NCI-H1930 (cell line): ENCODE measurements around the gene MRPL51.
"Not testable (repeated sequence)": the region's sequence is repeated elsewhere in the genome, so short reads cannot be mapped to it uniquely, and the experiment has no call there.

Experiments
- DNase-seq, 2 experiments: peaks; one replicate each; lab custom pipeline; 2025; lab: John Stamatoyannopoulos, UW

MRPL51 gene

DNA sequence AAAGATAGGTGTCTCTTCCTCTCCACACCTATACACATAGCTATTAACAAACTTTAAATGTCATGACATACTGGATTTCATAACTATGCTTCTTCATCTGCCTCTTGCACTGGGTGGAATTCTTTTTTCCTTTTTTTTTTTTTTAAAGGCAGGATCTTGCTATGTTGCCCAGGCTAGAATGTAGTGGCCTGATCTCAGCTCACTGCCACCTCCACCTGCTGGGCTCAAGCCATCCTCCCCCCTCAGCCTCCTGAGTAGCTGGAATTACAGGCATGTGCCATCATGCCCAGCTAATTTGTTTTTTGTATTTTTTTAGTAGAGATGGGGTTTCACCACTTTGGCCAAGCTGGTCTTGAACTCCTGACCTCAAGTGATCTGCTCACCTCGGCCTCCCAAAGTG lies 4.8 kb downstream of the MRPL51 start:
- DNase-seq: no peak

GRCh38 chr12:6478416-6478815 lies 14.6 kb downstream of the MRPL51 start:
- DNase-seq: no peak

DNA sequence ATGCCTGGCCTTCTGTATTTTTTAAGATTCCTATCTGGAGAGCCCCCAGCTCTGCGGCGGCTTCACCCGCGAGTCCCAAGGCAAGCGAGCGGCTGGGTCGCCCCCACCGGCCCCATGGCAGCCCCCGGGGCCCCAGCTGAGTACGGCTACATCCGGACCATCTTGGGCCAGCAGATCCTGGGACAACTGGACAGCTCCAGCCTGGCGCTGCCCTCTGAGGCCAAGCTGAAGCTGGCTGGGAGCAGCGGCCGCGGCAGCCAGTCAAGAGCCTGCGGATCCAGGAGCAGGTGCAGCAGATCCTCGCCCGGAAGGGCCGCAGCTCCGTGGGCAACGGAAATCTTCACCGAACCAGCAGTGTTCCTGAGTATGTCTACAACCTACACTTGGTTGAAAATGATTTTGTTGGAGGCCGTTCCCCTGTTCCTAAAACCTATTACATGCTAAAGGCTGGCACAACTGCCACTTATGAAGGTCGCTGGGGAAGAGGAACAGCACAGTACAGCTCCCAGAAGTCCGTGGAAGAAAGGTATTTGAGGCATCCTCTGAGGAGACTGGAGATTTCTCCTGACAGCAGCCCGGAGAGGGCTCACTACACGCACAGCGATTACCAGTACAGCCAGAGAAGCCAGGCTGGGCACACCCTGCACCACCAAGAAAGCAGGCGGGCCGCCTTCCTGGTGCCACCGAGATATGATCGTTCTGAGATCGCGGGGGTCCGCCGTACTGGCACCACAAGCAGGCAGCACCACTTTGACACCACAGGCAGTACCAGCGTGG lies 15.3 kb downstream of the MRPL51 start:
- not testable (repeated sequence) for DNase-seq

GRCh38 chr12:6476489-6476888 lies 16.6 kb downstream of the MRPL51 start:
- DNase-seq: no peak

DNA sequence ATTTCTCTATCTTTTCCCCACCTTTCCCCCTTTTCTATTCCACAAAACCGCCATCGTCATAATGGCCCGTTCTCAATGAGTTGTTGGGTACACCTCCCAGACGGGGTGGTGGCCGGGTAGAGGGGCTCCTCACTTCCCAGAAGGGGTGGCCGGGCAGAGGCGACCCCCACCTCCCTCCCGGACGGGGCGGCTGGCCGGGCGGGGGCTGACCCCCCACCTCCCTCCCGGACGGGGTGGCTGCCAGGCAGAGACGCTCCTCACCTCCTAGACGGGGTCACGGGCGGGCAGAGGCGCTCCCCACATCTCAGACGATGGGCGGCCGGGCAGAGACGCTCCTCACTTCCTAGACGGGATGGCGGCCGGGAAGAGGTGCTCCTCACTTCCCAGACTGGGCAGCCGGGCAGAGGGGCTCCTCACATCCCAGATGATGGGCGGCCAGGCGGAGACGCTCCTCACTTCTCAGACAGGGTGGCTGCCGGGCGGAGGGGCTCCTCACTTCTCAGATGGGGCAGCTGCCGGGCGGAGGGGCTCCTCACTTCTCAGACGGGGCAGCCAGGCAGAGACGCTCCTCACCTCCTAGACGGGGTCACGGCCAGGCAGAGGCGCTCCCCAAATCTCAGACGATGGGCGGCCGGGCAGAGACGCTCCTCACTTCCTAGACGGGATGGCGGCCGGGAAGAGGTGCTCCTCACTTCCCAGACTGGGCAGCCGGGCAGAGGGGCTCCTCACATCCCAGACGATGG lies 17.7 kb downstream of the MRPL51 start:
- DNase-seq: not testable (repeated sequence)

DNA sequence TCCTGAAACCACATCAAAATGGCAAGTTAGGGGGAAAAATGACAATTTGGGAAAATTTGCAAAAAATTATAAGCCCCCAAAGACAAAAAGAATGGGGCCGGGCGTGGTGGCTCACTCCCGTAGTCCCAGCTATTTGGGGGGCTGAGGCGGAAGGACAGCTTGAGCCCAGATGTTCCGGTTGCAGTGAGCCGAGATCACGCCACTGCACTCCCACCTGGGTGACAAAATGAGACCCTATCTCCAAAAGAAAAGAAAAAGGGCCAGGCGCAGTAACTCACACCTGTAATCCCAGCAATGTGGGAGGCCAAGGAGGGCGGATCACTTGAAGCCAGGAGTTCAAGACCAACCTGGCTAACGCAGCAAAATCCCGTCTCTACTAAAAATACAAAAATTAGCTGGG lies 20.6 kb downstream of the MRPL51 start:
- DNase-seq: no peak

DNA sequence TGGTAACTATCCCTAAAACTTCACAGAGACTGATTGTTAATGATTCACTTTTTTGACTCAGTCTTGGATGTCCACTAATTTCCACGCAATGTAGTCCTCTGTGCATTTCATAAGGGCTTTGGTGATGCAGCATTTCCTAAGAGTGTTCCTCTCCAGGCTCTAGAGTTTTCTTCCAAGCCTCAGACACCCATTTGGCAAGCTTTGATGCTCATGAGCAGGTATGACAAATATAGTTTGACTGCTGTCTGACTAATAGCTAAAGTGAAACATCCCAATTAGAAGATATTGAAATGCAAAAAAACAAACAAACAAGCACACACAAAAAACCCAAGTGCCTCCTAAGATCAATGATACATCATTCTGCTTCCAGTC lies 21.1 kb downstream of the MRPL51 start:
- no peak for DNase-seq

DNA sequence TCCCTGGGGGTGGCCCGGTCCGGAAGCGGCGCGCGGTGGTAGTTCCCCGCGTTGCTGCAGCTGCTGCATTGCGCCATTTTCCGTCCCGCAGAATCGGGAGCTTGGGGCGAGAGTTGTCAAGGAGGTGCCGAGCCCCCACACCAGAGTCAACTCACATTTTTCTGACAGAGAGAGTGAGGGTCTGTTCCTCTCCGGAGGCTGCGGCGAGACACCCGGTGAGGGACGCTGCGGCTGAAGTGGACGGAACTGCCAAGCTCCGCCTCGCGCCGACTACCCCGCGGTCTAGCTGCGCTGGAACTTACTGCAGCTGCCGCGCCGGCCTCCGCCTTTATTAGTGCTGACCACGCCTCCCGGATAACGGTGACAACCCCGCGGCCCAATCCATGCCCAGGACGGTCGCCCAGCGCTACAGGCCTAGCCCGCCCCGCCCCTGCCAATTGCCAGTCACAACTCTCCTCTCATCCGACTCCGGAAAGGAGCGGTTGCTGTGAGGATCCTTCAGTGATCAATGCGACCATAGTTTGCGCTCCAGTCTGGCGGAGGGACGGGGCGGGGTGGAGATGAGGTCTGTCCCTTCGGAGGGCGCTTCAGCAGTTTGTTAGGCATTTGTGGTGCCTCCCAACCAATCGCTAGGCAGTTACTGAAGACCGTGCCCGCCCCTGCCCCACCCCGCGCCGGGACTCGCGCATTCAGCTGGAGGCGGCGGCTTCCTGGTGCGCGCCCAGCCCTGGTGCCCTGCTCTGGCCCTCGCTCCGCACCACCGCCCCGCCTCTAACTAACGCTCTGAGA lies 22.5 kb downstream of the MRPL51 start, which contains the start of gene VAMP1:
TSS of gene VAMP1 (minus strand) at position 303 of the 789 bp plus-strand sequence. CDS start at position 157, 146 bp downstream.
- peak; percentile 97 to 98 for DNase-seq

DNA sequence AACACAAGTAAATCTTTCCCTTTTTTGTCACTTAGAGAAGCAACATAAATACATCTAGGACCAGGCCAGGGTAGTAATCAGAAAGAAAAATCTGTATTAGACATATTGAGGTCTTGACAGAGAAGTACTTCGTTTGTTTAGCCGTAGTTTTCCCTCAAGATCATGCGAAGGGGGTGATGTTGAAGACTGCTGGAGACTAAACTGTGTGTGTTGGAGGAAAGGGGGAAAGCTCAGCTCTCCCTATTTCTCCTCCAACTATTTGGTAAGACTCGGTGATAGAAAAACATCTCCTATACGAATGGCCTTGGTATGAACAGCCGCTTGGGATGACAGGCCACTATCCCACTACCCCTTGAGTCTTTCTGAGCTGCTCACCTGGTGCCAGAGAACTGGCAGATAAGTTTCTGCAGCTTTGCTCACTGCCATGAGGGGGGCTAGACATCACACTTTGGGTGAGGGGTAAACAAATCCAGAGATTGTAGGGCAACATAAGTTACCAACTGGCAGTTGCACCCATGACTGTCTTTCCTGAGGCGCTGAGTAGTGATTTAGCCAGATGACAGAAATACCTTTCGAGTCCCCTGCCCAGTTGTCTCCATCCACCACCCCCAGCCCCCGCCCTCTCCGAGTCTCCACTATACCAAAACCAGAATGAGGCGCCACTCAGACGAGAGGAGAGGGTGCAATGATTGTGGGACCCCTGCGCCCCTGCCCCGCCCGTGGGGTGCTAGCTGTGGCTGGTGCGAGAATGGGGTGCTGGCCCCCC lies 23.3 kb downstream of the MRPL51 start:
- DNase-seq: no peak

GRCh38 chr12:6469092-6469491 lies 24.0 kb downstream of the MRPL51 start:
- DNase-seq: no peak

DNA sequence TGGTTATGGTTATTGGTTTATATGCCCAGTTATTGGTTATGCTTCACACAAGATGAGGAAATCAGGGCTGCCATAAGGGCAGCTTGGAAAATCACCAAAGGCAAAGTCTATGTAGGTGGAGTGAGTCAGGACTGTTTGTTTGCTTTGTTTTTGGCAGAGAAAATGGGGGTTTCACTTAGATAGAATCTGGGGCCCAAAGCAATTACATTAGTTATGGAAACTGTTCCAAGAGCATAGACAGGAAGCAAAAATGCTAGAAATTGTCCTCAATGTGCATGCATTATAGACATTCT lies 24.8 kb downstream of the MRPL51 start:
- DNase-seq: no peak

- not testable (repeated sequence) for DNase-seq
These were observed 25.3 kb downstream of the MRPL51 start for GRCh38 chr12:6467571-6468282.

DNA sequence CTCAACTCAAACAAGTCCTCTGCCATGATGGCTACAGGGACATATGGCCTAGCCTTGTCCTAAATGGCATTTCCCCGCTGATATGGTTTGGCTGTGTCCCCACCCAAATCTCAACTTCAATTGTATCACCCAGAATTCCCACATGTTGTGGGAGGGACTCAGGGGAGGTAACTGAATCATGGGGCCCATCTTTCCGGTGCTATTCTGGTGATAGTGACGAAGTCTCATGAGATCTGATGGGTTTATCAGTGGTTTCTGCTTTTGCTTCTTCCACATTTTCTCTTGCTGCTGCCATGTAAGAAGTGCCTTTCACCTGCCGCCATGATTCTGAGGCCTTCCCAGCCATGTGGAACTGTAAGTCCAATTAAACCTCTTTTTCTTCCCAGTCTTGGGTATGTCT lies 26.3 kb downstream of the MRPL51 start:
- not testable (repeated sequence) for DNase-seq

DNA sequence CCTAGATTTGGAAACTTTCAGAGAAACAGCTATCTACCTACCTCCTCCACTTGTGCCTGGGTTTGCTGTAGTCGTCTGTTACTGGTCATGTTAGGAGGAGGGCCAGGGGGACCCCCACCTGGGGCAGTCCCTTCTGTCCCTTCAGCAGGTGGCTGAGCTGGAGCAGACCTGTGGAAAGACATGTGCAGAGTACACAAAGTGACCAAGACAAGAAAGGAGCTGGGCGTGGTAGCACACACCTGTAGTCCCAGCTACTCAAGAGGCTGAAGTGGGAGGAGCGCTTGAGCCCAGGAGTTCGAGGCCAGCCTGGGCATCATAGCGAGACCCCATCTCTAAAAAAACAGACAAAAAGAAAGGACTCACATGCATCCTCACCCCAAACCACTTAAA lies 26.9 kb downstream of the MRPL51 start:
- no peak for DNase-seq

- peak; percentile 30 to 45 for DNase-seq
These were observed 27.4 kb downstream of the MRPL51 start for GRCh38 chr12:6465467-6466183.

DNA sequence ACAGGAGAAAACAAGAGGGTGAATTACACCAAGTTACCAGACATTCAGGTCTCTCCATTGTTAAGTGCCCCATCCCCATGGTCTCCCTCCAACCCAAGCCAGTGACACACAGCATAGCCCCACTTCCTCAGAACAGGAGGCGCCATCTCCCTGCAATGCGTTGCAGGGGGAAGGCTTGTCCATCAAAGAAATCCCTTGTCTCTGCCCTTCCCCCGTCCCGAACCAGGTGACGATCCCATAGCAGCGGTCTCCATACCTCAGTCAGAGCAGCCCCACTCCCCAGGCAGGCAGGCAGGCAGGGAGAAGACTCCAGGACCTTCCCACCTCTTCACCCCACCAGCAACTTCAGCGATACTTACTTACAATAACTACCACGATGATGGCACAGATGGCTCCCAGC lies 28.5 kb downstream of the MRPL51 start:
- no peak for DNase-seq

- no peak for DNase-seq
These were observed 29.2 kb downstream of the MRPL51 start for GRCh38 chr12:6463858-6464257.

DNA sequence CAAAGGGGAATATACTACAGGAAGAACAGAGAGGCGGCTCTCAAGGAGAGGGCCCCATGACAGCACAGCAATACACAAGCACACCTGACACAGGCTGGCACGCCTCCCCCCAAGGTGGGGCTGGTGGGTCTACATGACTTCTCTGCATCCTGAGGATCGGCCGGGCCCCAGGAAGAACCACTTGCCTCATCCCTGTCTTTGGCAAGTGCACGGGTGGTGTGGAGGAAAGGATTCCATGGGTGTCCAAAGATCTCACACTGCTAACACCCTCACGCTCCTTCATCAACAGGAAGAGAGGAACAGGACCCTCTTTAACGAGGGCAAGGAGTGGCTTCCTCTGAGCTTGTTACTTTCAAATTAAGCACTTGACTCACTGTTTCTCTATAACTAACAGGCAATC lies 29.8 kb downstream of the MRPL51 start:
- DNase-seq: no peak

DNA sequence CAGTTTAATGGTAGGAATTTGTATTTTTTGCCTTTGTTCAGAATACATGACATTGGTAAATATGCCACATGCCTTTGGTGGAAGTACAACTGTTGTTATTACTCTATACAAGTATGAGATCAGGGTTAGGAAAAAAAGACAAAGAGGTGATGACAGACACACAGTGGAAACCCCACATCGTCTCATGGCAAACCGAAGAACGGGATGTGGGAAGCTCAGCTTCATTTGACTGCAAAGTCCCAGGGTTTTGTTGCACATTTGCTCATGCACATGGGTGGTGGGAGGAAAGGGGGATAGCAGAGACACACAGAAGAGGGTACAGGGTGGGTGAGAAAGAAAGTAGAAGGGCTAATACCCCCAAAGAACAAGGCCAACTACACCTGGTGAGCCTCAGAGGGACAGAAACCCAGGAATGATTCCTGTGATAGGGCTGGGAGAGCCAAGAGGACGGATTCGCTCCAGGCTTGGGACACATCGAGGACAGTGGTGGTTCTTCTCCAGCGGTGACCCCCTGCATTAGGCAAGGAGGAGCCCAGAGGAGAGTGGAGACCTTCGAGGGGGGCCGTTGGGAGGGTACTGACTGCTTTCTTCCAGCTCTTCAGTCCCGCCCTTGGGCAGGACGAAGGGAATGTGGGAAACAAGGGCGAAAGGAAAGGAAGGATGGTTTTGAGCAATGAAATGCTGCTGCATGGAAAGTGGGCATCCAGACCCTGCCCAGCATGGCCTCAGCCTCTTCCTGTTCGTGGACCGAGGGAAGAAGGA lies 30.6 kb downstream of the MRPL51 start:
- DNase-seq: no peak
